ENCODE measurements around the gene NKX1-1.

Gene NKX1-1

GRCh38 chr4:1370321-1371124, 35.7 kb downstream of the NKX1-1 start:
- DNase-seq = no peak

- no peak for DNase-seq
Observed at GRCh38 chr4:1369479-1370079, 36.7 kb downstream of the NKX1-1 start.

- DNase-seq = no peak
Observed at GRCh38 chr4:1369091-1369450, 37.2 kb downstream of the NKX1-1 start.

GRCh38 chr4:1368421-1369090, 37.7 kb downstream of the NKX1-1 start:
- DNase-seq = no peak

GRCh38 chr4:1367936-1368289, 38.3 kb downstream of the NKX1-1 start:
- DNase-seq = no peak

- no peak for DNase-seq
Observed at GRCh38 chr4:1367230-1367935, 38.9 kb downstream of the NKX1-1 start.

- no peak for DNase-seq
Observed at GRCh38 chr4:1366371-1367229, 39.6 kb downstream of the NKX1-1 start.

GRCh38 chr4:1365271-1366178, 40.7 kb downstream of the NKX1-1 start:
- no peak for DNase-seq

GRCh38 chr4:1364748-1365147, 41.5 kb downstream of the NKX1-1 start:
- no peak for DNase-seq

GRCh38 chr4:1364217-1364616, 42.0 kb downstream of the NKX1-1 start:
- no peak for DNase-seq

GRCh38 chr4:1363513-1363912, 42.7 kb downstream of the NKX1-1 start:
- DNase-seq = no peak

- DNase-seq = no peak
Observed at GRCh38 chr4:1362521-1362920, 43.7 kb downstream of the NKX1-1 start.

- DNase-seq = no peak
Observed at GRCh38 chr4:1362046-1362445, 44.2 kb downstream of the NKX1-1 start.

GRCh38 chr4:1361431-1361830, 44.8 kb downstream of the NKX1-1 start:
- DNase-seq = no peak

GRCh38 chr4:1360423-1361283, 45.6 kb downstream of the NKX1-1 start:
- DNase-seq = no peak

GRCh38 chr4:1359976-1360375, 46.3 kb downstream of the NKX1-1 start:
- no peak for DNase-seq

- no peak for DNase-seq
Observed at GRCh38 chr4:1359144-1359501, 47.1 kb downstream of the NKX1-1 start.

GRCh38 chr4:1358421-1359143, 47.7 kb downstream of the NKX1-1 start:
- no peak for DNase-seq

GRCh38 chr4:1357356-1358248, 48.6 kb downstream of the NKX1-1 start:
- no peak for DNase-seq

Data from CD4-positive, alpha-beta T cell treated with Interleukin-15 for 1 hour (primary cell).